Transverse colon (tissue), 4 donors: Measurements from ENCODE around the gene ARHGAP18. TPM values are rescaled to one million over a fixed set of nuclear protein-coding genes. Genes with fewer than 3 reads are reported as not detected.

Experiments
- DNase-seq: peaks from one replicate; pipeline ENCODE4 v3.0.0-alpha.2; 2019
- H3K27ac ChIP-seq, 4 donors: fragments of 200-600 bp; sonication (generic); 2 replicates each; pipeline ENCODE4 v1.5.1; 2016 to 2018; ENCODE audit warnings: inconsistent platforms in 4 of 4
- H3K27me3 ChIP-seq: fragments of 200-600 bp; sonication (generic); 2 replicates; pipeline ENCODE4 v1.5.1; 2017; ENCODE audit warnings: inconsistent platforms
- H3K36me3 ChIP-seq, 4 donors: fragments of 200-600 bp; sonication (generic); 2 replicates each; pipeline ENCODE4 v1.5.1; 2017 to 2019; ENCODE audit warnings: inconsistent platforms in 4 of 4
- H3K4me1 ChIP-seq, 4 donors: fragments of 200-600 bp; sonication (generic); 2 replicates each; pipeline ENCODE4 v1.5.1; 2017 to 2020; ENCODE audit warnings: inconsistent platforms in 4 of 4
- H3K4me3 ChIP-seq, 4 donors: fragments of 200-600 bp; sonication (generic); 1 replicate in 1 of 4; 2 replicates in 3 of 4; pipeline versions ENCODE4 v1.5.1 to v1.6.1; 2017 to 2019; ENCODE audit warnings: inconsistent platforms in 4 of 4
- H3K9me3 ChIP-seq, 2 donors: fragments of 200-600 bp; sonication (generic); 2 replicates each; pipeline ENCODE4 v1.5.1; 2017 to 2019; ENCODE audit warnings: inconsistent platforms in 2 of 2
- CTCF ChIP-seq, 5 experiments: fragments of 200-600 bp in 3 of 5; fragments of 450-650 bp in 2 of 5; sonication (generic) in 3 of 5; IDR thresholded peaks; 1 replicate in 2 of 5; 2 replicates in 3 of 5; pipeline ENCODE4 v1.5.1; 2016 to 2017; ENCODE audit warnings: antibody characterized with exemption in 5 of 5, inconsistent platforms in 3 of 5, mild to moderate bottlenecking in 2 of 5, moderate library complexity in 1 of 5
- EP300 ChIP-seq: sonication (generic); formaldehyde crosslinking; IDR thresholded peaks from one replicate; pipeline ENCODE4 v1.6.1; 2017; ENCODE audit warnings: antibody characterized with exemption, low read depth
- POLR2A ChIP-seq: fragments of 450-650 bp; IDR thresholded peaks from one replicate; pipeline ENCODE4 v1.6.1; 2016; ENCODE audit warnings: antibody characterized with exemption, mild to moderate bottlenecking, moderate library complexity
- POLR2AphosphoS5 ChIP-seq, 3 donors: sonication (generic); formaldehyde crosslinking; IDR thresholded peaks; one replicate each; pipeline ENCODE4 v1.6.1; 2016; ENCODE audit warnings: antibody characterized with exemption in 3 of 3
- WGBS, 2 donors: methylation state at CpG; one replicate each; pipeline ENCODE4 v1.1.5; 2018; ENCODE audit warnings: low coverage in 1 of 2; 5-methylcytosine and 5-hydroxymethylcytosine counted together
- in situ Hi-C, 4 donors: fragments of 200-750 bp; cut with MboI; loops; one replicate each; pipeline versions ENCODE4 v1.15.0 to v1.15.1; 2017; ENCODE audit warnings: low sequenced_read_pairs in 3 of 4, low pct_ligation_motif_present in 1 of 4, low pct_unique_long_range_greater_than_20kb in 1 of 4
- intact Hi-C: fragments of 100-400 bp; cut with DNase I; formaldehyde crosslinking; loops from one replicate; pipeline ENCODE4 v1.15.1; 2023; ENCODE audit warnings: low total_unique reads
- total RNA-seq, 4 donors: library from RNA; depleted of rRNA; stranded (reverse); fragments of >200 nt; gene quantifications; one replicate each; pipeline ENCODE4 v1.1.0, GENCODE V29; 2016

ARHGAP18 gene
- total RNA-seq, 4 donors from 2014 or later: 5.2 to 21.8 (median 13.0) TPM

GRCh38 chr6:129567374-129567773, 142.6 kb downstream of the ARHGAP18 start:
- DNase-seq: no peak
- 80 to 83% methylated on average over 5 of the region's 5 CpGs for WGBS, 2 donors

GRCh38 chr6:129565811-129566210, 144.2 kb downstream of the ARHGAP18 start:
- TF ChIP-seq POLR2AphosphoS5 (IDR thresholded peaks at IDR 0.05) (no peak), POLR2A (no peak), EP300 (no peak), CTCF (IDR thresholded peaks at IDR 0.05) (no peak)
- in situ Hi-C loops (no loop called here), intact Hi-C loops (no loop called here)
- Histone ChIP-seq H3K27ac (no peak overlapping the region), H3K4me3 (no peak overlapping the region), H3K36me3 (no peaks in the 10 kb centered on the region), H3K4me1 (no peaks in the 10 kb centered on the region), H3K9me3 (no peaks in the 10 kb centered on the region), H3K27me3 (no peaks in the 10 kb centered on the region)
- WGBS, 2 donors: 58 to 66% methylated on average over 2 of the region's 2 CpGs
- no peak for DNase-seq

More at GRCh38 chr6:129567374-129567773, 142.6 kb downstream of the ARHGAP18 start:
- no peaks in the 10 kb centered on the region for H3K4me1 ChIP-seq
- peaks cover 0 to 6% of the 10 kb centered on the region in 2 donors for H3K9me3 ChIP-seq
- intact Hi-C loops: no loop called here
- no peak overlapping the region for H3K27ac ChIP-seq
- H3K36me3 ChIP-seq: no peaks in the 10 kb centered on the region
- H3K4me3 ChIP-seq: no peak overlapping the region
- TF ChIP-seq POLR2A (no peak), EP300 (no peak), CTCF (IDR thresholded peaks at IDR 0.05) (no peak), POLR2AphosphoS5 (IDR thresholded peaks at IDR 0.05) (no peak)
- in situ Hi-C loops: no loop called here
- no peaks in the 10 kb centered on the region for H3K27me3 ChIP-seq

GRCh38 chr6:129565366-129565765, 144.6 kb downstream of the ARHGAP18 start:
- in situ Hi-C loops (no loop called here), intact Hi-C loops (no loop called here)
- TF ChIP-seq POLR2A: no peak
- TF ChIP-seq EP300: no peak
- TF ChIP-seq POLR2AphosphoS5 (IDR thresholded peaks at IDR 0.05): no peak
- no peak for TF ChIP-seq CTCF (IDR thresholded peaks at IDR 0.05)
- H3K27me3 ChIP-seq: no peaks in the 10 kb centered on the region
- no peaks in the 10 kb centered on the region for H3K36me3 ChIP-seq
- H3K9me3 ChIP-seq: no peaks in the 10 kb centered on the region
- 89% methylated on average over 4 of the region's 4 CpGs; no CpG with 5 or more reads in 1 of the 2 donors for WGBS, 2 donors
- no peak overlapping the region for H3K4me3 ChIP-seq
- DNase-seq: no peak
- no peak overlapping the region for H3K27ac ChIP-seq
- H3K4me1 ChIP-seq: no peaks in the 10 kb centered on the region

- no peak overlapping the region for H3K4me3 ChIP-seq
- DNase-seq: no peak
- no peaks in the 10 kb centered on the region for H3K4me1 ChIP-seq
- H3K36me3 ChIP-seq: no peaks in the 10 kb centered on the region
- in situ Hi-C loops (no loop called here), intact Hi-C loops (no loop called here)
- no peak overlapping the region for H3K27ac ChIP-seq
- no peaks in the 10 kb centered on the region for H3K27me3 ChIP-seq
- 76 to 92% methylated on average over 1 of the region's 1 CpG for WGBS, 2 donors
- H3K9me3 ChIP-seq: no peaks in the 10 kb centered on the region
- TF ChIP-seq POLR2AphosphoS5 (IDR thresholded peaks at IDR 0.05): no peak
- no peak for TF ChIP-seq EP300
- no peak for TF ChIP-seq POLR2A
- no peak for TF ChIP-seq CTCF (IDR thresholded peaks at IDR 0.05)
Observed at GRCh38 chr6:129558248-129558647, 151.7 kb downstream of the ARHGAP18 start.
